Astrocyte (in vitro differentiated cells and primary cell): Measurements from ENCODE around the gene PIK3R3.

ENCODE experiments used
- CTCF ChIP-seq: IDR thresholded peaks from 2 replicates; pipeline ENCODE4 v1.5.1; 2011; ENCODE audit warnings: low read depth, mild to moderate bottlenecking, inconsistent platforms, low read length, moderate library complexity; ENCODE audit not compliant: insufficient read depth
- EZH2 ChIP-seq: IDR thresholded peaks from 2 replicates; pipeline ENCODE4 v1.6.1; 2012; ENCODE audit warnings: mild to moderate bottlenecking, low read length, inconsistent platforms; ENCODE audit not compliant: insufficient read depth

DNA sequence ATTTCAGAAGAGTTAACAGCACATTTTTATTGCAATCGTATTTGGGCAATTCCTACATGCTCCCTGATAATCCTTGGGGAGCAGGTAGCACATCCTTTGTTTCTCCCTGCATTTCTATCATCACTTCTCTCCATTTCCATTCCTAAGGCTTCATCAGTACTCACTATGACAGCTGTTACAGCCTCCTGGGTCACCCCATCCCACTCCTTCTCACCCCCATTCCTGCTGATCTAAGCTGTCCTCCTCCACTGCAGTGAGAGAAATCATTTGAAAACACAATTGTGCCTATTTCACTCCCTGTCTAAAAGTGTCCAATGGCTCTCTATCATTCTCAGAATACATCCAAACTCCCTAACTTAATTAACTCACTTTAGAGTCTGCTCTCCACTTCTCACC lies 25.5 kb upstream of the PIK3R3 start:
- no peak for TF ChIP-seq EZH2
- no peak for TF ChIP-seq CTCF
